ENCODE results near the gene IPMK. TPM values are rescaled to one million over a fixed set of nuclear protein-coding genes. Genes with fewer than 3 reads are reported as not detected.

The IPMK gene
- total RNA-seq, 1 experiment from 2014 or later: 10.0 TPM

- H3K27ac Mint-ChIP-seq (ENCODE audit: unreplicated experiment): no peak overlapping the region
- H3K36me3 Mint-ChIP-seq (ENCODE audit: insufficient read depth, unreplicated experiment): peaks cover 4% of the 10 kb centered on the region
- no peak overlapping the region for H3K4me3 Mint-ChIP-seq (ENCODE audit: low read depth, unreplicated experiment)
- DNase-seq: no peak
- no peaks in the 10 kb centered on the region for H3K27me3 Mint-ChIP-seq (ENCODE audit: unreplicated experiment)
- BruUV-seq (replicated peaks): no TSS peak
- TF ChIP-seq CTCF (IDR thresholded peaks at IDR 0.05; ENCODE audit: unreplicated experiment): no peak
- intact Hi-C loops (cut with micrococcal nuclease; ENCODE audit: unreplicated experiment): no loop called here
- H3K9me3 Mint-ChIP-seq (ENCODE audit: low read depth, unreplicated experiment): no peaks in the 10 kb centered on the region
- H3K4me1 Mint-ChIP-seq (ENCODE audit: low read depth, unreplicated experiment): peaks cover 50% of the 10 kb centered on the region
- CTCF ChIA-PET: interaction anchor here (1.5 kb wide), 1 partner anchor 97 kb away, joined by 3 read pairs; no protein-coding TSS in a partner anchor
Measured at GRCh38 chr10:58275908-58276307, 8.2 kb upstream of the IPMK start.

- intact Hi-C loops (cut with micrococcal nuclease; ENCODE audit: unreplicated experiment): no loop called here
Measured at GRCh38 chr10:58275261-58275660, 7.6 kb upstream of the IPMK start.

GRCh38 chr10:58269782-58270290 lies 2.1 kb upstream of the IPMK start:
- H3K4me1 Mint-ChIP-seq (ENCODE audit: low read depth, unreplicated experiment): peaks cover 23% of the 10 kb centered on the region
- H3K27ac Mint-ChIP-seq (ENCODE audit: unreplicated experiment): peak overlapping the region; percentile 86
- no peaks in the 10 kb centered on the region for H3K9me3 Mint-ChIP-seq (ENCODE audit: low read depth, unreplicated experiment)
- H3K27me3 Mint-ChIP-seq (ENCODE audit: unreplicated experiment): no peaks in the 10 kb centered on the region
- TF ChIP-seq CTCF (IDR thresholded peaks at IDR 0.05; ENCODE audit: unreplicated experiment): no peak
- BruUV-seq (replicated peaks): TSS peak; percentile 68
- no peak for DNase-seq
- CTCF ChIA-PET: interaction anchor here (1.9 kb wide), 1 partner anchor 21 kb away, joined by 12 read pairs; no protein-coding TSS in a partner anchor
- intact Hi-C loops (cut with micrococcal nuclease; ENCODE audit: unreplicated experiment): no loop called here
- H3K4me3 Mint-ChIP-seq (ENCODE audit: low read depth, unreplicated experiment): peak overlapping the region; percentile 100
- peaks cover 41% of the 10 kb centered on the region for H3K36me3 Mint-ChIP-seq (ENCODE audit: insufficient read depth, unreplicated experiment)

More at GRCh38 chr10:58275261-58275660, 7.6 kb upstream of the IPMK start:
- no peak overlapping the region for H3K27ac Mint-ChIP-seq (ENCODE audit: unreplicated experiment)
- no peaks in the 10 kb centered on the region for H3K9me3 Mint-ChIP-seq (ENCODE audit: low read depth, unreplicated experiment)
- no peak overlapping the region for H3K4me3 Mint-ChIP-seq (ENCODE audit: low read depth, unreplicated experiment)
- DNase-seq: no peak
- BruUV-seq (replicated peaks): no TSS peak
- CTCF ChIA-PET: interaction anchor here (1.1 to 1.5 kb wide), 2 partner anchors 15 to 96 kb away, joined by 3 to 8 read pairs; no protein-coding TSS in a partner anchor
- peaks cover 4% of the 10 kb centered on the region for H3K36me3 Mint-ChIP-seq (ENCODE audit: insufficient read depth, unreplicated experiment)
- peaks cover 44% of the 10 kb centered on the region for H3K4me1 Mint-ChIP-seq (ENCODE audit: low read depth, unreplicated experiment)
- no peaks in the 10 kb centered on the region for H3K27me3 Mint-ChIP-seq (ENCODE audit: unreplicated experiment)
- no peak for TF ChIP-seq CTCF (IDR thresholded peaks at IDR 0.05; ENCODE audit: unreplicated experiment)

- intact Hi-C loops (cut with micrococcal nuclease; ENCODE audit: unreplicated experiment): no loop called here
- CTCF ChIA-PET: interaction anchor here (0.6 to 1.9 kb wide), 4 partner anchors 22 to 1525 kb away, joined by 4 to 12 read pairs (median 4); partner anchors contain the start of gene TFAM
- BruUV-seq (replicated peaks): no TSS peak
- peak; percentile 99 for DNase-seq
- Mint-ChIP-seq H3K27me3 (ENCODE audit: unreplicated experiment) (no peaks in the 10 kb centered on the region), H3K27ac (ENCODE audit: unreplicated experiment) (peak within 1 kb of the TSS; percentile 86), H3K4me1 (ENCODE audit: low read depth, unreplicated experiment) (peaks cover 18% of the 10 kb centered on the region), H3K9me3 (ENCODE audit: low read depth, unreplicated experiment) (no peaks in the 10 kb centered on the region), H3K36me3 (ENCODE audit: insufficient read depth, unreplicated experiment) (peaks cover 41% of the 10 kb centered on the region), H3K4me3 (ENCODE audit: low read depth, unreplicated experiment) (peak within 1 kb of the TSS; percentile 100)
- TF ChIP-seq CTCF (IDR thresholded peaks at IDR 0.05; ENCODE audit: unreplicated experiment): no peak
Measured at GRCh38 chr10:58268946-58269781, 1.5 kb upstream of the IPMK start, which contains the start of gene CISD1. TSS of gene CISD1 (plus strand) at chr10:58269162. CDS start at chr10:58269274, 112 bp downstream.

All from Calu3 (cell line).